IMR-90 (cell line): ENCODE measurements around the gene TRPM7. TPM values are rescaled to one million over a fixed set of nuclear protein-coding genes. Genes with fewer than 3 reads are reported as not detected.

Experiments
- ATAC-seq: fragments of 200-7000 bp; cut with Tn5 transposase; 2 replicates; pipeline ENCODE4 v1.9.1; 2020; ENCODE audit warnings: low read depth, mild to moderate bottlenecking, moderate library complexity
- BruUV-seq: library from RNA; stranded (reverse); fragments of 400-500 nt; replicated peaks from 2 replicates; lab custom pipeline; 2021; lab: Mats Ljungman, UMichigan
- CTCF ChIA-PET: fragments of 300-600 bp; formaldehyde crosslinking; extraction: SDS; loops from one replicate; lab custom pipeline; 2021; ENCODE audit warnings: antibody characterized with exemption; lab: Yijun Ruan, JAX
- POLR2A ChIA-PET: fragments of 300-600 bp; sonication (Branson Sonifier 250); formaldehyde crosslinking; loops from one replicate; lab custom pipeline; 2022; ENCODE audit warnings: antibody characterized with exemption; ENCODE audit not compliant: unreplicated experiment; lab: Charles Lee
- DNase-seq: peaks from one replicate; pipeline ENCODE4 v3.0.0; 2013
- H2AFZ ChIP-seq: replicated peaks from 2 replicates; pipeline ENCODE3; 2013; ENCODE audit warnings: low read length, mild to moderate bottlenecking; ENCODE audit not compliant: poor library complexity
- H2AK5ac ChIP-seq: 2 replicates; pipeline ENCODE4 v1.6.1; 2013; ENCODE audit warnings: low read depth, low read length, inconsistent platforms
- H2AK9ac ChIP-seq: replicated peaks from 2 replicates; pipeline ENCODE3; 2013; ENCODE audit warnings: mild to moderate bottlenecking, low read depth, low read length, moderate library complexity; ENCODE audit not compliant: poor library complexity
- H2BK120ac ChIP-seq: 2 replicates; pipeline ENCODE4 v1.6.1; 2013; ENCODE audit warnings: low read depth, low read length, inconsistent platforms
- H2BK15ac ChIP-seq: 3 replicates; pipeline ENCODE4 v1.6.1; 2013; ENCODE audit warnings: low read depth, low read length, inconsistent platforms
- H2BK20ac ChIP-seq: 2 replicates; pipeline ENCODE4 v1.6.1; 2013; ENCODE audit warnings: low read depth, mild to moderate bottlenecking, inconsistent platforms, low read length, moderate library complexity
- H2BK5ac ChIP-seq: 2 replicates; pipeline ENCODE4 v1.6.1; 2013; ENCODE audit warnings: mild to moderate bottlenecking, low read depth, low read length, inconsistent platforms; ENCODE audit not compliant: poor library complexity, severe bottlenecking
- H3K14ac ChIP-seq: replicated peaks from 2 replicates; pipeline ENCODE4 v1.6.1; 2013; ENCODE audit warnings: low read depth, low read length, inconsistent platforms
- H3K18ac ChIP-seq: 2 replicates; pipeline ENCODE4 v1.6.1; 2013; ENCODE audit warnings: low read depth, low read length, control low read depth
- H3K23ac ChIP-seq: 2 replicates; pipeline ENCODE4 v1.6.1; 2013; ENCODE audit warnings: low read depth, low read length, inconsistent platforms
- H3K27ac ChIP-seq: 2 replicates; pipeline ENCODE4 v1.5.1; 2013; ENCODE audit warnings: mild to moderate bottlenecking, control low read depth, low read length; ENCODE audit not compliant: insufficient read depth
- H3K27me3 ChIP-seq: 2 replicates; pipeline ENCODE4 v1.6.1; 2013; ENCODE audit warnings: low read length; ENCODE audit not compliant: control insufficient read depth, insufficient read depth
- H3K36me3 ChIP-seq: 2 replicates; pipeline ENCODE4 v1.6.1; 2013; ENCODE audit warnings: low read length, mixed read lengths; ENCODE audit not compliant: control insufficient read depth, insufficient read depth
- H3K4ac ChIP-seq: 2 replicates; pipeline ENCODE4 v1.6.1; 2013; ENCODE audit warnings: low read depth, low read length, inconsistent platforms
- H3K4me1 ChIP-seq: 2 replicates; pipeline ENCODE4 v1.6.1; 2013; ENCODE audit warnings: low read length, mixed read lengths; ENCODE audit not compliant: control insufficient read depth, insufficient read depth
- H3K4me2 ChIP-seq: 2 replicates; pipeline ENCODE4 v1.6.1; 2013; ENCODE audit warnings: low read depth, mild to moderate bottlenecking, control low read depth, low read length, moderate library complexity
- H3K4me3 ChIP-seq: 2 replicates; pipeline ENCODE4 v1.5.1; 2013; ENCODE audit warnings: low read depth, mild to moderate bottlenecking, control low read depth, low read length, moderate library complexity; ENCODE audit not compliant: insufficient read depth
- H3K56ac ChIP-seq: 2 replicates; pipeline ENCODE4 v1.6.1; 2013; ENCODE audit warnings: low read length, inconsistent platforms; ENCODE audit not compliant: insufficient read depth; ENCODE audit errors: extremely low read depth
- H3K79me1 ChIP-seq, 2 experiments: 2 replicates each; pipeline ENCODE4 v1.6.1; 2013; ENCODE audit warnings: low read length in 2 of 2, inconsistent platforms in 1 of 2, low read depth in 1 of 2
- H3K9ac ChIP-seq: 2 replicates; pipeline ENCODE4 v1.6.1; 2013; ENCODE audit warnings: low read depth, low read length, control low read depth
- H3K9me1 ChIP-seq: 2 replicates; pipeline ENCODE4 v1.6.1; 2013; ENCODE audit warnings: low read length, inconsistent platforms; ENCODE audit not compliant: insufficient read depth
- H3K9me3 ChIP-seq: 2 replicates; pipeline ENCODE4 v1.6.1; 2013; ENCODE audit warnings: low read length; ENCODE audit not compliant: control insufficient read depth, insufficient read depth
- H4K20me1 ChIP-seq: 2 replicates; pipeline ENCODE4 v1.6.1; 2013; ENCODE audit warnings: low read length, inconsistent platforms; ENCODE audit not compliant: insufficient read depth
- H4K5ac ChIP-seq: 2 replicates; pipeline ENCODE4 v1.6.1; 2013; ENCODE audit warnings: mild to moderate bottlenecking, low read depth, low read length, control low read depth
- H4K8ac ChIP-seq, 2 experiments: 2 replicates each; pipeline ENCODE4 v1.6.1; 2013; ENCODE audit warnings: low read depth in 2 of 2, low read length in 2 of 2, control low read depth in 1 of 2, inconsistent platforms in 1 of 2
- H4K91ac ChIP-seq: 2 replicates; pipeline ENCODE4 v1.6.1; 2013; ENCODE audit warnings: low read depth, low read length, inconsistent platforms; ENCODE audit not compliant: insufficient read depth
- BHLHE40 ChIP-seq: fragments of 150-350 bp; IDR thresholded peaks from 2 replicates; pipeline ENCODE4 v1.6.1; 2016; ENCODE audit warnings: mild to moderate bottlenecking, low read depth, low read length
- CEBPB ChIP-seq: IDR thresholded peaks from 2 replicates; pipeline ENCODE4 v1.6.1; 2012; ENCODE audit warnings: low read depth, low read length, improper control_type of control experiment
- CHD1 ChIP-seq: IDR thresholded peaks from 2 replicates; pipeline ENCODE4 v1.6.1; 2012; ENCODE audit warnings: low read depth, low read length, improper control_type of control experiment
- CTCF ChIP-seq: conservative IDR thresholded peaks from 2 replicates; pipeline ENCODE4 v1.5.1; 2012; ENCODE audit warnings: mild to moderate bottlenecking, low read depth, low read length, improper control_type of control experiment
- ELK1 ChIP-seq: fragments of 150-350 bp; IDR thresholded peaks from 2 replicates; pipeline ENCODE4 v1.6.1; 2016; ENCODE audit warnings: low read depth, mild to moderate bottlenecking, low read length, moderate library complexity, borderline replicate concordance
- FOS ChIP-seq: fragments of 150-350 bp; IDR thresholded peaks from 2 replicates; pipeline ENCODE4 v1.6.1; 2016; ENCODE audit warnings: low read depth, low read length
- MAFK ChIP-seq: IDR thresholded peaks from 2 replicates; pipeline ENCODE4 v1.6.1; 2012; ENCODE audit warnings: low read depth, low read length, improper control_type of control experiment
- MAZ ChIP-seq: IDR thresholded peaks from 2 replicates; pipeline ENCODE4 v1.6.1; 2012; ENCODE audit warnings: low read depth, mild to moderate bottlenecking, low read length, improper control_type of control experiment, moderate library complexity, borderline replicate concordance
- MXI1 ChIP-seq: IDR thresholded peaks from 2 replicates; pipeline ENCODE4 v1.6.1; 2012; ENCODE audit warnings: low read depth, mild to moderate bottlenecking, low read length, moderate library complexity, borderline replicate concordance
- NFE2L2 ChIP-seq: fragments of 150-350 bp; IDR thresholded peaks from 2 replicates; pipeline ENCODE4 v1.6.1; 2016; ENCODE audit warnings: low read depth, mild to moderate bottlenecking, low read length
- POLR2A ChIP-seq: IDR thresholded peaks from 2 replicates; pipeline ENCODE4 v1.6.1; 2012; ENCODE audit warnings: mild to moderate bottlenecking, low read depth, low read length
- RAD21 ChIP-seq: IDR thresholded peaks from 2 replicates; pipeline ENCODE4 v1.6.1; 2012; ENCODE audit warnings: low read length, improper control_type of control experiment
- RCOR1 ChIP-seq: IDR thresholded peaks from 2 replicates; pipeline ENCODE4 v1.6.1; 2012; ENCODE audit warnings: mild to moderate bottlenecking, low read length, improper control_type of control experiment; ENCODE audit not compliant: insufficient replicate concordance
- RFX5 ChIP-seq: IDR thresholded peaks from 2 replicates; pipeline ENCODE4 v1.8.0; 2012; ENCODE audit warnings: low read depth, mild to moderate bottlenecking, low read length, moderate library complexity
- SMC3 ChIP-seq: fragments of 150-350 bp; IDR thresholded peaks from 2 replicates; pipeline ENCODE4 v1.6.1; 2016; ENCODE audit warnings: low read depth, mild to moderate bottlenecking, antibody characterized with exemption, low read length, moderate library complexity
- USF2 ChIP-seq: fragments of 150-350 bp; IDR thresholded peaks from 2 replicates; pipeline ENCODE4 v1.6.1; 2017; ENCODE audit warnings: mild to moderate bottlenecking, antibody characterized with exemption, low read length, low read depth
- WGBS, 2 experiments: methylation state at CpG; one replicate each; pipeline versions ENCODE4 v1.1.5 to v1.1.7; 2013; ENCODE audit warnings: missing lambda C conversion rate in 2 of 2; ENCODE audit not compliant: insufficient read length in 1 of 2; ENCODE audit errors: extremely low coverage in 2 of 2; 5-methylcytosine and 5-hydroxymethylcytosine counted together
- dilution Hi-C: fragments of 300-500 bp; cut with HindIII; formaldehyde crosslinking; loops from one replicate; pipeline ENCODE4 v1.14.3; 2018; ENCODE audit warnings: low sequenced_read_pairs; ENCODE audit not compliant: unreplicated experiment
- in situ Hi-C: fragments of 300-500 bp; cut with MboI; formaldehyde crosslinking; loops from 3 replicates; pipeline ENCODE4 v1.14.3; 2019; ENCODE audit warnings: low sequenced_read_pairs, inconsistent platforms, mixed read lengths
- intact Hi-C: fragments of 100-400 bp; cut with micrococcal nuclease; formaldehyde crosslinking; loops from 2 replicates; pipeline ENCODE4 v1.10.0; 2022
- polyA plus RNA-seq, 3 experiments: library from polyadenylated mRNA; depleted of rRNA; stranded (reverse); fragments of >200 nt; gene quantifications; 2 replicates each; pipeline ENCODE4 v1.2.3, GENCODE V29; 2012; ENCODE audit warnings: low replicate concordance in 1 of 3
- total RNA-seq: library from RNA; depleted of rRNA; stranded (reverse); fragments of >200 nt; gene quantifications from 2 replicates; pipeline ENCODE4 v1.2.3, GENCODE V29; 2012

Gene TRPM7
- total and polyA plus RNA-seq, 2 of the 4 experiments (the other 2 are of a cell fraction) = 10.6 to 27.8 TPM

GRCh38 chr15:50593761-50594160 lies 92.8 kb downstream of the TRPM7 start:
- ATAC-seq = no peak
- no peak overlapping the region for H2BK20ac ChIP-seq
- H3K56ac ChIP-seq = no peak overlapping the region
- ChIA-PET POLR2A (no interaction called here), CTCF (no interaction called here)
- no peaks in the 10 kb centered on the region; the same call in 1 of the 2 replicates for H4K20me1 ChIP-seq
- H3K27me3 ChIP-seq = no peaks in the 10 kb centered on the region
- H2AK9ac ChIP-seq = no peak overlapping the region
- no peak overlapping the region for H3K27ac ChIP-seq
- H3K4me3 ChIP-seq = no peak overlapping the region
- no peak overlapping the region for H2BK15ac ChIP-seq
- H4K5ac ChIP-seq = no peak overlapping the region
- WGBS, 2 experiments = 100% methylated on average over 2 of the region's 3 CpGs; no CpG with 5 or more reads in 1 of the 2 experiments
- no peak overlapping the region for H2AK5ac ChIP-seq
- dilution Hi-C loops (no loop called here), in situ Hi-C loops (no loop called here), intact Hi-C loops (no loop called here)
- H3K36me3 ChIP-seq = peaks cover 25% of the 10 kb centered on the region
- H3K9me1 ChIP-seq = no peaks in the 10 kb centered on the region
- no peak overlapping the region for H4K91ac ChIP-seq
- BruUV-seq = no TSS peak
- no peak overlapping the region for H3K4ac ChIP-seq
- no peak overlapping the region for H2BK5ac ChIP-seq
- H2AFZ ChIP-seq = no peak overlapping the region
- no peak for TF ChIP-seq RFX5
- no peak for TF ChIP-seq CTCF
- no peak for TF ChIP-seq MAFK
- no peak for TF ChIP-seq CEBPB
- no peak for TF ChIP-seq RCOR1
- no peak for TF ChIP-seq SMC3
- TF ChIP-seq BHLHE40 = no peak
- TF ChIP-seq USF2 = no peak
- no peak for TF ChIP-seq POLR2A
- TF ChIP-seq FOS = no peak
- no peak for TF ChIP-seq MXI1
- TF ChIP-seq RAD21 = no peak
- no peak for TF ChIP-seq NFE2L2
- no peak for TF ChIP-seq MAZ
- no peak for TF ChIP-seq CHD1
- TF ChIP-seq ELK1 = no peak
- no peak overlapping the region for H3K18ac ChIP-seq
- H4K8ac ChIP-seq = no peak overlapping the region
- H3K4me2 ChIP-seq = no peak overlapping the region
- DNase-seq = no peak
- no peaks in the 10 kb centered on the region for H3K4me1 ChIP-seq
- H2BK120ac ChIP-seq = no peak overlapping the region
- H3K9ac ChIP-seq = no peak overlapping the region
- no peak overlapping the region for H3K23ac ChIP-seq
- no peak overlapping the region for H3K14ac ChIP-seq
- H3K79me1 ChIP-seq = no peaks in the 10 kb centered on the region; a peak in 1 of 4 replicates
- no peaks in the 10 kb centered on the region for H3K9me3 ChIP-seq
